ENCODE measurements around the gene CFL1. TPM values are rescaled to one million over a fixed set of nuclear protein-coding genes. Genes with fewer than 3 reads are reported as not detected.

The CFL1 gene
- total and polyA plus RNA-seq, 2 of the 4 experiments (the other 2 are of a cell fraction): 960 to 2,231 TPM

- peak overlapping the region; percentile 57 for H3K4me3 ChIP-seq (ENCODE audit: insufficient read depth, low read depth, low read length)
- BruUV-seq (replicated peaks): no TSS peak
- in situ Hi-C loops (cut with MboI; ENCODE audit: low sequenced_read_pairs): no loop called here
- H2AK9ac ChIP-seq (replicated peaks; ENCODE audit: low read depth, low read length, poor library complexity): peak overlapping the region; percentile 96
- peak overlapping the region; percentile 76 for H3K4ac ChIP-seq (ENCODE audit: low read depth, low read length)
- H3K27me3 ChIP-seq (ENCODE audit: control insufficient read depth, insufficient read depth, low read length): peaks cover 16% of the 10 kb centered on the region
- H3K56ac ChIP-seq (ENCODE audit: extremely low read depth, insufficient read depth, low read length): no peak overlapping the region
- H2AFZ ChIP-seq (replicated peaks; ENCODE audit: low read length, poor library complexity): peak overlapping the region; percentile 98
- no peak overlapping the region for H2BK15ac ChIP-seq (ENCODE audit: low read depth, low read length)
- H3K9ac ChIP-seq (ENCODE audit: low read depth, low read length): peak overlapping the region; percentile 59
- ATAC-seq (ENCODE audit: low read depth): no peak; the same call in 1 of the 2 replicates
- no peaks in the 10 kb centered on the region for H3K36me3 ChIP-seq (ENCODE audit: control insufficient read depth, insufficient read depth, low read length)
- H2BK20ac ChIP-seq (ENCODE audit: low read depth, low read length): no peak overlapping the region
- H4K8ac ChIP-seq (ENCODE audit: low read depth in 2 of 2, low read length in 2 of 2): peak overlapping the region; percentile 68 to 89; a peak in 3 of 4 replicates
- H3K14ac ChIP-seq (replicated peaks; ENCODE audit: low read depth, low read length): peak overlapping the region; percentile 81
- TF ChIP-seq CHD1 (IDR thresholded peaks at IDR 0.05; ENCODE audit: low read depth, low read length): no peak
- TF ChIP-seq POLR2A (IDR thresholded peaks at IDR 0.05; ENCODE audit: low read depth, low read length): no peak
- TF ChIP-seq SMC3 (IDR thresholded peaks at IDR 0.05; ENCODE audit: low read depth, low read length): no peak
- TF ChIP-seq NFE2L2 (IDR thresholded peaks at IDR 0.05; ENCODE audit: low read depth, low read length): no peak
- TF ChIP-seq MAZ (IDR thresholded peaks at IDR 0.05; ENCODE audit: borderline replicate concordance, low read depth, low read length): no peak
- TF ChIP-seq MAFK (IDR thresholded peaks at IDR 0.05; ENCODE audit: low read depth, low read length): no peak
- no peak for TF ChIP-seq ELK1 (IDR thresholded peaks at IDR 0.05; ENCODE audit: borderline replicate concordance, low read depth, low read length)
- no peak for TF ChIP-seq FOS (IDR thresholded peaks at IDR 0.05; ENCODE audit: low read depth, low read length)
- TF ChIP-seq CTCF (conservative IDR thresholded peaks at IDR 0.05; ENCODE audit: low read depth, low read length): no peak
- TF ChIP-seq RAD21 (IDR thresholded peaks at IDR 0.05; ENCODE audit: low read length): no peak
- no peak for TF ChIP-seq USF2 (IDR thresholded peaks at IDR 0.05; ENCODE audit: low read depth, low read length)
- TF ChIP-seq RCOR1 (IDR thresholded peaks at IDR 0.05; ENCODE audit: insufficient replicate concordance, low read length): no peak
- no peak for TF ChIP-seq MXI1 (IDR thresholded peaks at IDR 0.05; ENCODE audit: borderline replicate concordance, low read depth, low read length)
- TF ChIP-seq BHLHE40 (IDR thresholded peaks at IDR 0.05; ENCODE audit: low read depth, low read length): no peak
- no peak for TF ChIP-seq RFX5 (IDR thresholded peaks at IDR 0.05; ENCODE audit: low read depth, low read length)
- TF ChIP-seq CEBPB (IDR thresholded peaks at IDR 0.05; ENCODE audit: low read depth, low read length): no peak
- no peak overlapping the region; the same call in 1 of the 2 replicates for H3K27ac ChIP-seq (ENCODE audit: insufficient read depth, low read length)
- H4K5ac ChIP-seq (ENCODE audit: low read depth, low read length): peak overlapping the region; percentile 4
- ChIA-PET POLR2A (ENCODE audit: unreplicated experiment) (interaction anchor here (0.5 kb wide), 1 partner anchor 180 kb away, joined by 7 read pairs; no protein-coding TSS in a partner anchor), CTCF (no interaction called here)
- peak overlapping the region; percentile 85 for H2AK5ac ChIP-seq (ENCODE audit: low read depth, low read length)
- peak overlapping the region; percentile 86 for H3K23ac ChIP-seq (ENCODE audit: low read depth, low read length)
- 68% methylated on average over 3 of the region's 6 CpGs; no CpG with 5 or more reads in 1 of the 2 experiments for WGBS, 2 experiments (ENCODE audit: extremely low coverage in 2 of 2, insufficient read length in 1 of 2)
- peak overlapping the region; percentile 0; the same call in 1 of the 2 replicates for H3K18ac ChIP-seq (ENCODE audit: low read depth, low read length)
- no peaks in the 10 kb centered on the region for H3K9me3 ChIP-seq (ENCODE audit: control insufficient read depth, insufficient read depth, low read length)
- intact Hi-C loops (cut with micrococcal nuclease): no loop called here
- dilution Hi-C loops (cut with HindIII; ENCODE audit: low sequenced_read_pairs, unreplicated experiment): no loop called here
- H3K4me2 ChIP-seq (ENCODE audit: low read depth, low read length): peak overlapping the region; percentile 71
- H2BK120ac ChIP-seq (ENCODE audit: low read depth, low read length): no peak overlapping the region
- H3K79me1 ChIP-seq (ENCODE audit: low read depth in 1 of 2, low read length in 2 of 2): peaks cover 6 to 12% of the 10 kb centered on the region in 2 experiments; a peak in 2 of 4 replicates
- H4K91ac ChIP-seq (ENCODE audit: insufficient read depth, low read depth, low read length): 0 out of 2 replicates have a peak overlapping the region, but pooled peaks have one; percentile 21
- H4K20me1 ChIP-seq (ENCODE audit: insufficient read depth, low read length): no peaks in the 10 kb centered on the region
- H3K9me1 ChIP-seq (ENCODE audit: insufficient read depth, low read length): peaks cover 21% of the 10 kb centered on the region
- no peak for DNase-seq
- H3K4me1 ChIP-seq (ENCODE audit: control insufficient read depth, insufficient read depth, low read length): peaks cover 3% of the 10 kb centered on the region
- peak overlapping the region; percentile 34 for H2BK5ac ChIP-seq (ENCODE audit: low read depth, low read length, poor library complexity, severe bottlenecking)
Measured at GRCh38 chr11:65834202-65834601, 23.8 kb downstream of the CFL1 start.
